Sigmoid colon (tissue), 3 donors: ENCODE measurements around the gene NNT.

Source experiments
- CTCF ChIP-seq, 4 experiments: fragments of 450-650 bp in 3 of 4; fragments of 200-600 bp in 1 of 4; IDR thresholded peaks; one replicate each; pipeline ENCODE4 v1.5.1; 2016 to 2019; ENCODE audit warnings: antibody characterized with exemption in 4 of 4, mild to moderate bottlenecking in 3 of 4, moderate library complexity in 2 of 4
- POLR2A ChIP-seq, 2 donors: fragments of 450-650 bp; IDR thresholded peaks; one replicate each; pipeline ENCODE4 v1.6.1; 2016; ENCODE audit warnings: antibody characterized with exemption in 2 of 2, mild to moderate bottlenecking in 2 of 2, moderate library complexity in 2 of 2

GRCh38 chr5:43680286-43680685, 77.3 kb downstream of the NNT start:
- TF ChIP-seq CTCF (IDR thresholded peaks at IDR 0.05) (no peak), POLR2A (IDR thresholded peaks at IDR 0.05) (no peak)
